MCF 10A (cell line): Measurements from ENCODE around the gene PRKN. TPM values are rescaled to one million over a fixed set of nuclear protein-coding genes. Genes with fewer than 3 reads are reported as not detected.

Experiments
- BruUV-seq: library from RNA; stranded (reverse); fragments of 400-500 nt; replicated peaks from 2 replicates; lab custom pipeline; 2021; lab: Mats Ljungman, UMichigan
- CTCF ChIA-PET: fragments of 300-600 bp; sonication (Branson Sonifier 250); formaldehyde crosslinking; extraction: SDS; loops from one replicate; lab custom pipeline; 2021; ENCODE audit warnings: antibody characterized with exemption, inconsistent platforms; lab: Yijun Ruan, JAX
- POLR2A ChIA-PET: fragments of 300-600, 350-650 bp; sonication (Branson Sonifier 250); formaldehyde crosslinking; extraction: SDS; loops from one replicate; lab custom pipeline; 2020; ENCODE audit warnings: antibody characterized with exemption, inconsistent platforms; lab: Yijun Ruan, JAX
- DNase-seq: peaks from one replicate; pipeline ENCODE4 v3.0.0-alpha.2; 2018; ENCODE audit not compliant: unreplicated experiment
- H3K27ac Mint-ChIP-seq: one replicate; pipeline ENCODE4 v1.8.0; 2022; ENCODE audit warnings: mild to moderate bottlenecking, low read depth, mixed read lengths; ENCODE audit not compliant: unreplicated experiment
- H3K27me3 Mint-ChIP-seq: one replicate; pipeline ENCODE4 v1.8.0; 2022; ENCODE audit warnings: mixed read lengths; ENCODE audit not compliant: insufficient read depth, unreplicated experiment
- H3K36me3 Mint-ChIP-seq: one replicate; pipeline ENCODE4 v1.8.0; 2022; ENCODE audit warnings: mild to moderate bottlenecking, moderate library complexity, mixed read lengths; ENCODE audit not compliant: insufficient read depth, unreplicated experiment
- H3K4me1 Mint-ChIP-seq: one replicate; pipeline ENCODE4 v1.8.0; 2022; ENCODE audit warnings: mixed read lengths; ENCODE audit not compliant: insufficient read depth, unreplicated experiment
- H3K4me3 Mint-ChIP-seq: one replicate; pipeline ENCODE4 v1.8.0; 2022; ENCODE audit warnings: mild to moderate bottlenecking, moderate library complexity, mixed read lengths; ENCODE audit not compliant: unreplicated experiment
- H3K9me3 Mint-ChIP-seq: one replicate; pipeline ENCODE4 v1.8.0; 2022; ENCODE audit warnings: mixed read lengths; ENCODE audit not compliant: unreplicated experiment
- intact Hi-C: fragments of 100-400 bp; cut with micrococcal nuclease; formaldehyde crosslinking; loops from 2 replicates; pipeline ENCODE4 v1.14.1; 2022
- total RNA-seq: library from RNA; stranded (reverse); gene quantifications from 2 replicates; pipeline ENCODE4 v1.2.3, GENCODE V29; 2022
- TF ChIP-seq, protein P1 (sequence below): fragments of 200-600 bp; IDR thresholded peaks from one replicate; pipeline ENCODE4 v1.8.0; 2022; ENCODE audit warnings: antibody characterized with exemption, mild to moderate bottlenecking; ENCODE audit not compliant: unreplicated experiment

The PRKN gene
- total RNA-seq, 1 experiment from 2014 or later = 2.5 TPM

DNA sequence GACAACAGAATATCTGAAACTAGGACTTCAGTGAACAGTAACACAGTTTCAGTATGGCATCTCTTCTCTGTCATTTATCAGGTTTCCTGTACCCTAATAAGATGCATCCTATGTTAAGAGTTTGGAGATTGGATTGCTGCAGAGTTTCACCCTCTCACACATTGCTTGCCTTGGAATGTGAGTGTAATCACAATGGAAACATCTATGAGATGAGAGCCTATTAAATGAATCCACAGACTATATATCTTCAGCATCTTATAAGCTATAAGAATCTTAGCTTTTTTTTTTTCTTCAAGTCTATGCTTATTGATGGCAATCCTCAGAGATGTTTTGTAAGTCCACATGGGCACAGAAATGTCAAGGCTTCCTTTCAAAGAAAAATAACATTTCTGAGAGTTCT, 292.5 kb downstream of the PRKN start:
- TF ChIP-seq, protein P1, sequence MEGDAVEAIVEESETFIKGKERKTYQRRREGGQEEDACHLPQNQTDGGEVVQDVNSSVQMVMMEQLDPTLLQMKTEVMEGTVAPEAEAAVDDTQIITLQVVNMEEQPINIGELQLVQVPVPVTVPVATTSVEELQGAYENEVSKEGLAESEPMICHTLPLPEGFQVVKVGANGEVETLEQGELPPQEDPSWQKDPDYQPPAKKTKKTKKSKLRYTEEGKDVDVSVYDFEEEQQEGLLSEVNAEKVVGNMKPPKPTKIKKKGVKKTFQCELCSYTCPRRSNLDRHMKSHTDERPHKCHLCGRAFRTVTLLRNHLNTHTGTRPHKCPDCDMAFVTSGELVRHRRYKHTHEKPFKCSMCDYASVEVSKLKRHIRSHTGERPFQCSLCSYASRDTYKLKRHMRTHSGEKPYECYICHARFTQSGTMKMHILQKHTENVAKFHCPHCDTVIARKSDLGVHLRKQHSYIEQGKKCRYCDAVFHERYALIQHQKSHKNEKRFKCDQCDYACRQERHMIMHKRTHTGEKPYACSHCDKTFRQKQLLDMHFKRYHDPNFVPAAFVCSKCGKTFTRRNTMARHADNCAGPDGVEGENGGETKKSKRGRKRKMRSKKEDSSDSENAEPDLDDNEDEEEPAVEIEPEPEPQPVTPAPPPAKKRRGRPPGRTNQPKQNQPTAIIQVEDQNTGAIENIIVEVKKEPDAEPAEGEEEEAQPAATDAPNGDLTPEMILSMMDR = no peak
- Mint-ChIP-seq H3K36me3 (no peaks in the 10 kb centered on the region), H3K9me3 (peaks cover 12% of the 10 kb centered on the region), H3K4me1 (no peaks in the 10 kb centered on the region), H3K4me3 (no peak overlapping the region), H3K27ac (no peak overlapping the region), H3K27me3 (no peaks in the 10 kb centered on the region)
- no TSS peak for BruUV-seq
- POLR2A ChIA-PET = no interaction called here
- DNase-seq = no peak
- CTCF ChIA-PET = no interaction called here
- intact Hi-C loops = no loop called here

DNA sequence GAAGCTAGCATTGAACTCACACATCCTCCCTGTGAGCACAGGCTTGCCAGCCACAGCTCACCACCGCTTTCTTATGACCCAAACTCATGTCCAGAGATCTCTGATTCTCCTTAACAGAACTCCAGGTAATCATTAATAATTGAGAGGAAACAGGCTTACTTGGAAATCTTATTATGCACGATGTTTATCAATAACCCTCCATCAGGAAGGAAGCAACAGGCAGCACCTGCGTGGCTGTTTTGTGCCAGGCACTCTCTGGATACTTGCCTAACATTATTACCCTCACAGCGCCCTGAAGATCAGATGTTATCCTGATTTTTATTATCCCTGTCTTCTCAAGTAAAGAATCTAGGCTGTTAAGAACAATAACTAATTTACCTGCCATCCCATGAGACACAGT, 306.6 kb downstream of the PRKN start:
- BruUV-seq = no TSS peak
- Mint-ChIP-seq H3K27ac (no peak overlapping the region), H3K4me1 (no peaks in the 10 kb centered on the region), H3K9me3 (peaks cover 7% of the 10 kb centered on the region), H3K36me3 (no peaks in the 10 kb centered on the region), H3K4me3 (no peak overlapping the region), H3K27me3 (no peaks in the 10 kb centered on the region)
- intact Hi-C loops = no loop called here
- no peak for DNase-seq
- ChIA-PET POLR2A (interaction anchor here (0.7 kb wide), 1 partner anchor 647 kb away, joined by 5 read pairs; no protein-coding TSS in a partner anchor), CTCF (interaction anchor here (1.4 kb wide), 1 partner anchor 8 kb away, joined by 5 read pairs; no protein-coding TSS in a partner anchor)
- TF ChIP-seq, protein P1 = no peak

DNA sequence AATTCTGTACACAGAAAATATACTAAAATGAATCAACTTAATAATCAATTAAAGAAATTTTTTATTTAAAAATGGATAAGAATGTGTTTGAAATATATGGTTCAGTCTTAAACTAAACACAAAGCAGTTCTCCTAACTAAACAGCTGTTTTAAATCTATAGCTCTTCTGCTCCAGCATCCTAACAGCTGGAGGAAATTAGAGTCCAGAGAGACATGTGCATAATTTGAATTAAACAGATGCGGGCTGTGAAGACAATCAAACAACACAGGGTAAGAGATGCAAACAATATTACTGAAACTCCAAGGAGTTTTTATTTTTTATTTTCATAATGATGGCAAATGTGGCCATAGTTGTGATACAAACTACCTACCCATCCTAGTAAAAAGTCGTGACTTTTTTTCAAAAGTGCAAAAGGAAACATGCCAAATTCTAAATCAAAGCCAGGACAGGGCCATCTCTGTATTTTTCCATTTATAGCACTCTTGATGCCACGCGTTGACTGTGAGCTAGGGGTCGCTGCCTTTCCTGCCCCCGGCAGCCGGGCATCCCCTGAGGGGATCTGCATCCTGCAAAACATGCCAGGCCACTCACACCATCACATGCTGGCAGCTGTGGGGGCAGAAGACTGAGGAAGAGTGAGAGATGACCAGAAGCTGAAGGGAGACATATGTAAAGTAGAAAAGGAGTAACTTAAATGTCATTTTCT, 310.6 kb downstream of the PRKN start:
- H3K4me1 Mint-ChIP-seq = peaks cover 6% of the 10 kb centered on the region
- no peaks in the 10 kb centered on the region for H3K27me3 Mint-ChIP-seq
- ChIA-PET CTCF (no interaction called here), POLR2A (interaction anchor here (0.7 kb wide), 1 partner anchor 25 kb away, joined by 3 read pairs; no protein-coding TSS in a partner anchor)
- H3K9me3 Mint-ChIP-seq = peaks cover 7% of the 10 kb centered on the region
- intact Hi-C loops = no loop called here
- no peak overlapping the region for H3K27ac Mint-ChIP-seq
- BruUV-seq = no TSS peak
- no peak overlapping the region for H3K4me3 Mint-ChIP-seq
- TF ChIP-seq, protein P1 = no peak
- H3K36me3 Mint-ChIP-seq = no peaks in the 10 kb centered on the region
- DNase-seq = no peak

DNA sequence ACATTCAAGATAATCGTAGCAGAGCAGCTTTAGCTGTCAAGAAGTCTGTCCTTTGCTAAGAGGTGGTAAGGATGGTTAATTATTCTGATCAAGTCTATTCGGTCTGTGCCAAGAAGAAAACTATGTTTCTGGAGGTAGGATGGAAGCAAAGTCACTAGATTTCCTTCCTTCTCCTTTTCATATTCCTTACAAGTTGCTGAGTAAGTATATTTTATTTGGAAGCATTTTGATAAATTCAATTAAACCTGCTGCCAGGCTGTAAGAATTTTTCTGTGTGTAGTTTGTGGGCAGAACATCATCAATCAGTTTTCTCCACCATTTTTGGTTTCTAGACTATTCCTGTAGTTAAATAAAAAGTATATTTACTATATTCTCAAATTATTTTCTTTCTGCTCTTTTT, 311.3 kb downstream of the PRKN start:
- BruUV-seq = no TSS peak

More for the DNA sequence above, 311.3 kb downstream of the PRKN start:
- no peak for DNase-seq
- no peak overlapping the region for H3K4me3 Mint-ChIP-seq
- H3K9me3 Mint-ChIP-seq = peaks cover 7% of the 10 kb centered on the region
- H3K27me3 Mint-ChIP-seq = no peaks in the 10 kb centered on the region
- TF ChIP-seq, protein P1 = no peak
- no peaks in the 10 kb centered on the region for H3K36me3 Mint-ChIP-seq
- ChIA-PET POLR2A (no interaction called here), CTCF (no interaction called here)
- intact Hi-C loops = no loop called here
- peaks cover 6% of the 10 kb centered on the region for H3K4me1 Mint-ChIP-seq
- H3K27ac Mint-ChIP-seq = no peak overlapping the region
